Stimulated activated CD4-positive, alpha-beta T cell treated with anti-CD3 and anti-CD28 coated beads, Interleukin-4, amount 100 ng/mL, for 1 hour (primary cell): ENCODE measurements around the gene ADAMTS14.

Experiments used
- DNase-seq: peaks from one replicate; pipeline ENCODE4 v3.0.0-alpha.2; 2020

ADAMTS14 gene

GRCh38 chr10:70773965-70774809 lies 101.9 kb downstream of the ADAMTS14 start:
- DNase-seq, result no peak

- DNase-seq, result no peak
Measured at GRCh38 chr10:70774810-70775678, 102.7 kb downstream of the ADAMTS14 start.

GRCh38 chr10:70775679-70776454 lies 103.6 kb downstream of the ADAMTS14 start:
- DNase-seq, result no peak

GRCh38 chr10:70776455-70777005 lies 104.2 kb downstream of the ADAMTS14 start:
- DNase-seq, result no peak

GRCh38 chr10:70777063-70777875 lies 105.0 kb downstream of the ADAMTS14 start:
- no peak for DNase-seq

- DNase-seq, result no peak
Measured at GRCh38 chr10:70778267-70778924, 106.1 kb downstream of the ADAMTS14 start.

- no peak for DNase-seq
Measured at GRCh38 chr10:70779088-70779487, 106.8 kb downstream of the ADAMTS14 start.

- DNase-seq, result no peak
Measured at GRCh38 chr10:70779511-70780369, 107.4 kb downstream of the ADAMTS14 start.

- DNase-seq, result no peak
Measured at GRCh38 chr10:70780370-70780760, 108.1 kb downstream of the ADAMTS14 start.

- no peak for DNase-seq
Measured at GRCh38 chr10:70780772-70781171, 108.5 kb downstream of the ADAMTS14 start.

- DNase-seq, result no peak
Measured at GRCh38 chr10:70781461-70782051, 109.2 kb downstream of the ADAMTS14 start.

GRCh38 chr10:70782086-70782745 lies 109.9 kb downstream of the ADAMTS14 start:
- no peak for DNase-seq

- DNase-seq, result no peak
Measured at GRCh38 chr10:70782746-70783680, 110.7 kb downstream of the ADAMTS14 start.

GRCh38 chr10:70784016-70784415 lies 111.7 kb downstream of the ADAMTS14 start:
- DNase-seq, result no peak

- DNase-seq, result no peak
Measured at GRCh38 chr10:70784471-70784870, 112.2 kb downstream of the ADAMTS14 start.

- no peak for DNase-seq
Measured at GRCh38 chr10:70785190-70785589, 112.9 kb downstream of the ADAMTS14 start, which contains the start of gene TBATA. Gene TBATA, minus strand, starts transcription at chr10:70785377. Its CDS starts 1,998 bp downstream, at chr10:70783379.

- no peak for DNase-seq
Measured at GRCh38 chr10:70786799-70787415, 114.6 kb downstream of the ADAMTS14 start.
